Measurements from ENCODE around the gene OTUD7B. TPM values are rescaled to one million over a fixed set of nuclear protein-coding genes. Genes with fewer than 3 reads are reported as not detected.

Gene OTUD7B
- total RNA-seq, 4 donors from 2014 or later: 9.7 to 44.9 (median 28.8) TPM

- intact Hi-C loops (cut with DNase I; ENCODE audit: low total_unique reads): no loop called here
- no peaks in the 10 kb centered on the region for H3K36me3 ChIP-seq
- no peak for TF ChIP-seq POLR2A (IDR thresholded peaks at IDR 0.05)
- no peak for TF ChIP-seq CTCF (IDR thresholded peaks at IDR 0.05)
- no peak overlapping the region for H3K27ac ChIP-seq
- H3K27me3 ChIP-seq: no peaks in the 10 kb centered on the region
- H3K9me3 ChIP-seq: no peaks in the 10 kb centered on the region
- no peak for DNase-seq
- H3K4me1 ChIP-seq: peaks cover 0 to 8% of the 10 kb centered on the region in 2 donors
- H3K4me3 ChIP-seq: no peak overlapping the region
These were observed 30.5 kb downstream of the OTUD7B start for GRCh38 chr1:149979972-149980540.

- TF ChIP-seq CTCF (IDR thresholded peaks at IDR 0.05): no peak
- TF ChIP-seq POLR2A (IDR thresholded peaks at IDR 0.05): no peak
- no peak overlapping the region for H3K27ac ChIP-seq
- no peaks in the 10 kb centered on the region for H3K9me3 ChIP-seq
- DNase-seq: no peak
- no peaks in the 10 kb centered on the region for H3K27me3 ChIP-seq
- no peaks in the 10 kb centered on the region for H3K36me3 ChIP-seq
- intact Hi-C loops (cut with DNase I; ENCODE audit: low total_unique reads): no loop called here
- peaks cover 0 to 8% of the 10 kb centered on the region in 2 donors for H3K4me1 ChIP-seq
- no peak overlapping the region for H3K4me3 ChIP-seq
These were observed 31.1 kb downstream of the OTUD7B start for GRCh38 chr1:149979245-149979971.

GRCh38 chr1:149978547-149979023 is 31.9 kb downstream of the OTUD7B start:
- no peaks in the 10 kb centered on the region for H3K9me3 ChIP-seq
- DNase-seq: no peak
- H3K4me3 ChIP-seq: no peak overlapping the region

GRCh38 chr1:149977345-149977744 is 33.2 kb downstream of the OTUD7B start:
- no peak for DNase-seq
- Histone ChIP-seq H3K4me3 (no peak overlapping the region), H3K9me3 (no peaks in the 10 kb centered on the region), H3K27me3 (no peaks in the 10 kb centered on the region), H3K27ac (no peak overlapping the region), H3K36me3 (no peaks in the 10 kb centered on the region), H3K4me1 (peaks cover 0 to 8% of the 10 kb centered on the region in 2 donors)
- intact Hi-C loops (cut with DNase I; ENCODE audit: low total_unique reads): no loop called here
- TF ChIP-seq POLR2A (IDR thresholded peaks at IDR 0.05): no peak
- TF ChIP-seq CTCF (IDR thresholded peaks at IDR 0.05): no peak

More at GRCh38 chr1:149978547-149979023, 31.9 kb downstream of the OTUD7B start:
- TF ChIP-seq CTCF (IDR thresholded peaks at IDR 0.05): no peak
- no peak for TF ChIP-seq POLR2A (IDR thresholded peaks at IDR 0.05)
- intact Hi-C loops (cut with DNase I; ENCODE audit: low total_unique reads): no loop called here
- peaks cover 0 to 8% of the 10 kb centered on the region in 2 donors for H3K4me1 ChIP-seq
- H3K27me3 ChIP-seq: no peaks in the 10 kb centered on the region
- no peaks in the 10 kb centered on the region for H3K36me3 ChIP-seq
- no peak overlapping the region for H3K27ac ChIP-seq

GRCh38 chr1:149972547-149972946 is 38.0 kb downstream of the OTUD7B start:
- TF ChIP-seq CTCF (IDR thresholded peaks at IDR 0.05) (no peak), POLR2A (IDR thresholded peaks at IDR 0.05) (no peak)
- Histone ChIP-seq H3K9me3 (no peaks in the 10 kb centered on the region), H3K4me1 (no peaks in the 10 kb centered on the region), H3K36me3 (no peaks in the 10 kb centered on the region), H3K27me3 (no peaks in the 10 kb centered on the region), H3K27ac (no peak overlapping the region), H3K4me3 (no peak overlapping the region)
- no peak for DNase-seq
- intact Hi-C loops (cut with DNase I; ENCODE audit: low total_unique reads): no loop called here
